Neural progenitor cell (in vitro differentiated cells): ENCODE measurements around the gene NFIX.

Source experiments
- EZH2 ChIP-seq: fragments of 200-600 bp; sonication (generic); IDR thresholded peaks from 2 replicates; pipeline ENCODE4 v1.6.1; 2017; ENCODE audit warnings: antibody characterized with exemption, mild to moderate bottlenecking, moderate library complexity
- EZH2phosphoT487 ChIP-seq: fragments of 200-600 bp; sonication (generic); IDR thresholded peaks from 2 replicates; pipeline ENCODE4 v1.6.1; 2017; ENCODE audit warnings: antibody characterized with exemption
- TF ChIP-seq, protein P1 (sequence below): fragments of 200-600 bp; sonication (generic); IDR thresholded peaks from 2 replicates; pipeline ENCODE4 v1.5.1; 2017; ENCODE audit warnings: antibody characterized with exemption, mild to moderate bottlenecking

DNA sequence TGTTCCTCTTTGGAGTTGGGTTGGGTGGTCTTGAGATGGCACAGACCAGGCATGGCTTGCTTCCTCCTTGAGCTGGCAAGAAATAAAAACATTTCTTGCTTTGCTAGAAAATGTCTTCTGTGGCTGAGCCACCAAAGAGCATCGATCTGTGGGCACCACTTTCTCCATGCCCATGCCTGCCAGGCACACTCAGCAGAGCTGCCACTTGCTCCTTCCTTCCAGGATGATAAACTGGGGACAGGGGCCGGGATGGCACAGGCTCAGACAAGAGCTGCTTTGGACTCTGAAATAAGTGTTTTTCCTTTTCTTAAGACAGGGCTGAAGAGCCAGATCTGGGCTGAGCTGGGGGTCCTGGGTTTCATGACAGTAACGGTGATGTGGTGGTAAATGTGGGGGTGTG, 32.8 kb downstream of the NFIX start:
- TF ChIP-seq, protein P1, sequence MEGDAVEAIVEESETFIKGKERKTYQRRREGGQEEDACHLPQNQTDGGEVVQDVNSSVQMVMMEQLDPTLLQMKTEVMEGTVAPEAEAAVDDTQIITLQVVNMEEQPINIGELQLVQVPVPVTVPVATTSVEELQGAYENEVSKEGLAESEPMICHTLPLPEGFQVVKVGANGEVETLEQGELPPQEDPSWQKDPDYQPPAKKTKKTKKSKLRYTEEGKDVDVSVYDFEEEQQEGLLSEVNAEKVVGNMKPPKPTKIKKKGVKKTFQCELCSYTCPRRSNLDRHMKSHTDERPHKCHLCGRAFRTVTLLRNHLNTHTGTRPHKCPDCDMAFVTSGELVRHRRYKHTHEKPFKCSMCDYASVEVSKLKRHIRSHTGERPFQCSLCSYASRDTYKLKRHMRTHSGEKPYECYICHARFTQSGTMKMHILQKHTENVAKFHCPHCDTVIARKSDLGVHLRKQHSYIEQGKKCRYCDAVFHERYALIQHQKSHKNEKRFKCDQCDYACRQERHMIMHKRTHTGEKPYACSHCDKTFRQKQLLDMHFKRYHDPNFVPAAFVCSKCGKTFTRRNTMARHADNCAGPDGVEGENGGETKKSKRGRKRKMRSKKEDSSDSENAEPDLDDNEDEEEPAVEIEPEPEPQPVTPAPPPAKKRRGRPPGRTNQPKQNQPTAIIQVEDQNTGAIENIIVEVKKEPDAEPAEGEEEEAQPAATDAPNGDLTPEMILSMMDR: no peak
- TF ChIP-seq EZH2phosphoT487: no peak
- no peak for TF ChIP-seq EZH2
